Upper lobe of left lung (tissue), 6 donors: ENCODE measurements around the gene JMJD8. TPM values are rescaled to one million over a fixed set of nuclear protein-coding genes. Genes with fewer than 3 reads are reported as not detected.

Experiments
- ATAC-seq, 2 donors: fragments of 200-7000 bp; cut with Tn5 transposase; one replicate each; pipeline ENCODE4 v1.9.1; 2022; ENCODE audit warnings: mild to moderate bottlenecking in 2 of 2, moderate library complexity in 2 of 2; ENCODE audit not compliant: low FRiP score in 2 of 2
- DNase-seq, 2 donors: peaks; one replicate each; pipeline ENCODE4 v3.0.0-alpha.2; 2019 to 2020
- H3K27ac ChIP-seq, 4 donors: fragments of 200-600 bp; sonication (generic); one replicate each; pipeline ENCODE4 v1.5.1; 2016 to 2019
- H3K27me3 ChIP-seq, 4 donors: fragments of 200-600 bp; sonication (generic); one replicate each; pipeline ENCODE4 v1.5.1; 2017 to 2019
- H3K36me3 ChIP-seq, 4 donors: fragments of 200-600 bp; sonication (generic); one replicate each; pipeline ENCODE4 v1.5.1; 2016 to 2019
- H3K4me1 ChIP-seq, 4 donors: fragments of 200-600 bp; sonication (generic); one replicate each; pipeline ENCODE4 v1.5.1; 2018 to 2019
- H3K4me3 ChIP-seq, 4 donors: fragments of 200-600 bp; sonication (generic); one replicate each; pipeline ENCODE4 v1.5.1; 2017 to 2019; ENCODE audit warnings: mild to moderate bottlenecking in 2 of 4, moderate library complexity in 1 of 4
- H3K9me3 ChIP-seq, 4 donors: fragments of 200-600 bp; sonication (generic); one replicate each; pipeline ENCODE4 v1.5.1; 2018 to 2019
- EP300 ChIP-seq, 4 donors: sonication (generic); formaldehyde crosslinking; IDR thresholded peaks; one replicate each; pipeline ENCODE4 v1.5.1; 2017; ENCODE audit warnings: antibody characterized with exemption in 4 of 4, control low read depth in 2 of 4
- POLR2A ChIP-seq, 4 donors: fragments of 450-650 bp; IDR thresholded peaks; one replicate each; pipeline ENCODE4 v1.5.1; 2016 to 2017; ENCODE audit warnings: antibody characterized with exemption in 4 of 4, mild to moderate bottlenecking in 2 of 4
- POLR2AphosphoS5 ChIP-seq, 2 donors: sonication (generic); formaldehyde crosslinking; IDR thresholded peaks; one replicate each; pipeline ENCODE4 v1.5.1; 2017; ENCODE audit warnings: antibody characterized with exemption in 2 of 2
- WGBS, 2 donors: methylation state at CpG; one replicate each; pipeline ENCODE4 v1.1.5; 2017 to 2018; 5-methylcytosine and 5-hydroxymethylcytosine counted together
- total RNA-seq, 6 donors: library from RNA; depleted of rRNA in 4 of 6; stranded (reverse); fragments of >200 nt in 4 of 6; gene quantifications; one replicate each; pipeline versions ENCODE4 v1.1.0 to v1.2.1, GENCODE V29; 2016 to 2021
- TF ChIP-seq, protein P1 (sequence below), 6 experiments: fragments of 450-650 bp in 4 of 6; fragments of 200-600 bp in 2 of 6; sonication (generic) in 2 of 6; IDR thresholded peaks; one replicate each; pipeline ENCODE4 v1.5.1; 2016 to 2019; ENCODE audit warnings: antibody characterized with exemption in 6 of 6
- donor health status: DM: no; HTN: no; CAD: no; lungs with moderate emphysema.
- donor health status: DM: no; HTN: yes; CAD: no; lungs with severe emphysema.

JMJD8 gene
- total RNA-seq, 6 donors from 2014 or later: 60.0 to 109 (median 65.5) TPM

DNA sequence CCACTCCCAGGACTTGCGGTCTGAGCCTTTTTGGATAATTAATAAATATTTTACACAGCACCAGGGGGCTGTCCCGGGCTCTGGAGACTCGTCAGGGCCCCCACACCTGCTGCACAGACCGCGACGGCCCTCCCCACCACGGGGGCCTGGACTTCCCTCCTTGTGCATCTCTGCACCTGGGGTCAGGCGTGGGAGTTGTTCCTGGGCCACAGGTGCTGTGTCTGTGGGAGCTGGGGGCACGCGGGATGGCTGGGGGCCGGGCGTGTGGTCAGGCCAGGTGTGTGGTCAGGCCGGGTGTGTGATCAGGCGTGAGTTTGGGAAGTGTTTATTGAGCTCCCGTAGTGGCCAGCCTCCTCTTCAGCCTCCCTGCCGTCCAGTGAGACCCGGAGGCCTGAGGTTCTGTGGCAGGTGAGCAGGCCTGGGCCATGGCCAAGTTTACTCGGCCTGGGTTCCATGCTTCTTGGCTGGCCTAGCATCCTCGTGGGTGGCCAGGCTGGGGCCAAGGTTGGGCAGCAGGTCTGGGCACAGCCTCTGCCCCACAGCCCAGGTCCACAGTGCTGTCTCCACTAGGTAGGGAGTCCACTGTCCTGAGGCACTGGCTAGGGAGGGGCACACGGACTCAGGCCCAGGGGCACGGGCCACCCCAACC is 5.8 kb downstream of the JMJD8 start:
- TF ChIP-seq, protein P1, sequence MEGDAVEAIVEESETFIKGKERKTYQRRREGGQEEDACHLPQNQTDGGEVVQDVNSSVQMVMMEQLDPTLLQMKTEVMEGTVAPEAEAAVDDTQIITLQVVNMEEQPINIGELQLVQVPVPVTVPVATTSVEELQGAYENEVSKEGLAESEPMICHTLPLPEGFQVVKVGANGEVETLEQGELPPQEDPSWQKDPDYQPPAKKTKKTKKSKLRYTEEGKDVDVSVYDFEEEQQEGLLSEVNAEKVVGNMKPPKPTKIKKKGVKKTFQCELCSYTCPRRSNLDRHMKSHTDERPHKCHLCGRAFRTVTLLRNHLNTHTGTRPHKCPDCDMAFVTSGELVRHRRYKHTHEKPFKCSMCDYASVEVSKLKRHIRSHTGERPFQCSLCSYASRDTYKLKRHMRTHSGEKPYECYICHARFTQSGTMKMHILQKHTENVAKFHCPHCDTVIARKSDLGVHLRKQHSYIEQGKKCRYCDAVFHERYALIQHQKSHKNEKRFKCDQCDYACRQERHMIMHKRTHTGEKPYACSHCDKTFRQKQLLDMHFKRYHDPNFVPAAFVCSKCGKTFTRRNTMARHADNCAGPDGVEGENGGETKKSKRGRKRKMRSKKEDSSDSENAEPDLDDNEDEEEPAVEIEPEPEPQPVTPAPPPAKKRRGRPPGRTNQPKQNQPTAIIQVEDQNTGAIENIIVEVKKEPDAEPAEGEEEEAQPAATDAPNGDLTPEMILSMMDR (IDR thresholded peaks at IDR 0.05): no peak
- TF ChIP-seq EP300 (IDR thresholded peaks at IDR 0.05) (no peak), POLR2AphosphoS5 (IDR thresholded peaks at IDR 0.05) (no peak), POLR2A (IDR thresholded peaks at IDR 0.05) (no peak)
- no peak for ATAC-seq
- Histone ChIP-seq H3K36me3 (peaks cover 9 to 29% (median 22%) of the 10 kb centered on the region in 4 donors), H3K27me3 (no peaks in the 10 kb centered on the region), H3K27ac (peak overlapping the region in 1 of 4 donors; percentile 94), H3K4me3 (no peak overlapping the region), H3K4me1 (peaks cover 38 to 72% (median 46%) of the 10 kb centered on the region in 4 donors), H3K9me3 (no peaks in the 10 kb centered on the region)
- peak in 1 of 2 donors; percentile 78 for DNase-seq
- WGBS, 2 donors: 76 to 85% methylated on average over 7 to 13 of the region's 21 CpGs

DNA sequence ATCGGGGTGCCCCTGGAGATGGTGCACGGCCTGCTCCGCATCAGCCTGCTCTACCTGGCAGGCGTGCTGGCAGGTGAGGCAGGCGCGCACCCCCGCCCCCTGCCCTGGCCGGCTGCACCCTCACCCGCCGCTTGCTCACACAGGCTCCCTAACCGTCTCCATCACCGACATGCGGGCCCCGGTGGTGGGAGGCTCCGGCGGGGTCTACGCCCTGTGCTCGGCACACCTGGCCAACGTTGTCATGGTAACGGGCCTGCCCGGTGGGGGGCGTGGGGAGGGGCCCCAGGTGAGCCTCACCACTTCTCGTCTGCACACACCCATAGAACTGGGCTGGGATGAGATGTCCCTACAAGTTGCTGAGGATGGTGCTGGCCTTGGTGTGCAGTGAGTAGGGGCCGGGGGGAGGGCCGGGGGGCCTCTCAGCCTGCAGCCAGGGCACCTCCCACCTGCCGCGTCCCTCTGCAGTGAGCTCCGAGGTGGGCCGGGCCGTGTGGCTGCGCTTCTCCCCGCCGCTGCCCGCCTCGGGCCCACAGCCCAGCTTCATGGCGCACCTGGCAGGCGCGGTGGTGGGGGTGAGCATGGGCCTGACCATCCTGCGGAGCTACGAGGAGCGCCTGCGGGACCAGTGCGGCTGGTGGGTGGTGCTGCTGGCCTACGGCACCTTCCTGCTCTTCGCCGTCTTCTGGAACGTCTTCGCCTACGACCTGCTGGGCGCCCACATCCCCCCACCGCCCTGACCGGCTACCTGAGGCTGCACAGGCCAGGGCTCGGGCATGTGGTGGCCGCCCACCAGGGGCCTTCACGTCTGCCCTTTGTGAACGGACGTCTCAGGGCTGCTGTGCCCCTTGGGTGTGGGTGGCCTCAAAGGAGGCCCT is 6.6 kb downstream of the JMJD8 start:
- WGBS, 2 donors: 76 to 80% methylated on average over 22 to 23 of the region's 57 CpGs
- ATAC-seq: no peak

DNA sequence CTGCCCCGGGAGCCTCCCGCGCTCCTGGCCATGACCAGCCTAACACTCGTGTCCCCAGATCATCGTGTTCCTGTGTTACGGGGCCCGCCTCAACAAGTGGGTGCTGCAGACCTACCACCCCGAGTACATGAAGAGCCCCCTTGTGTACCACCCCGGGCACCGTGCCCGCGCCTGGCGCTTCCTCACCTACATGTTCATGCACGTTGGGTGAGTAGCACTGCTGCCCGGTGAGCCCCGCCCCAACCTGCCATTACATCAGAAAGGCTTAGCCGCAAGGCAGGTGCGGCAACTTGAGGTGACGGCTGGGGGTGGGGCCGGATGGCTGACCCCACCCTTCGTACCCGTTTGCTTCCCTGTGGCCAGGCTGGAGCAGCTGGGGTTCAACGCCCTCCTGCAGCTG is 7.2 kb downstream of the JMJD8 start:
- TF ChIP-seq EP300 (IDR thresholded peaks at IDR 0.05) (no peak), POLR2AphosphoS5 (IDR thresholded peaks at IDR 0.05) (no peak), POLR2A (IDR thresholded peaks at IDR 0.05) (no peak)
- TF ChIP-seq, protein P1 (IDR thresholded peaks at IDR 0.05): no peak
- Histone ChIP-seq H3K9me3 (no peaks in the 10 kb centered on the region), H3K27ac (no peak overlapping the region), H3K27me3 (no peaks in the 10 kb centered on the region), H3K4me3 (no peak overlapping the region), H3K4me1 (peaks cover 26 to 58% (median 34%) of the 10 kb centered on the region in 4 donors), H3K36me3 (peaks cover 11 to 29% (median 23%) of the 10 kb centered on the region in 4 donors)
- 59 to 66% methylated on average over 19 to 23 of the region's 23 CpGs for WGBS, 2 donors
- ATAC-seq (peak in 1 of 2 donors; percentile 2), DNase-seq (peak; percentile 84 to 91)

More for the DNA sequence above, 6.6 kb downstream of the JMJD8 start:
- peak in 1 of 2 donors; percentile 85 for DNase-seq
- Histone ChIP-seq H3K9me3 (no peaks in the 10 kb centered on the region), H3K27me3 (no peaks in the 10 kb centered on the region), H3K4me3 (no peak overlapping the region), H3K36me3 (peaks cover 14 to 29% (median 23%) of the 10 kb centered on the region in 4 donors), H3K4me1 (peaks cover 32 to 65% (median 39%) of the 10 kb centered on the region in 4 donors), H3K27ac (no peak overlapping the region)
- no peak for TF ChIP-seq EP300 (IDR thresholded peaks at IDR 0.05)
- no peak for TF ChIP-seq POLR2A (IDR thresholded peaks at IDR 0.05)
- no peak for TF ChIP-seq POLR2AphosphoS5 (IDR thresholded peaks at IDR 0.05)
- TF ChIP-seq, protein P1 (IDR thresholded peaks at IDR 0.05): no peak

DNA sequence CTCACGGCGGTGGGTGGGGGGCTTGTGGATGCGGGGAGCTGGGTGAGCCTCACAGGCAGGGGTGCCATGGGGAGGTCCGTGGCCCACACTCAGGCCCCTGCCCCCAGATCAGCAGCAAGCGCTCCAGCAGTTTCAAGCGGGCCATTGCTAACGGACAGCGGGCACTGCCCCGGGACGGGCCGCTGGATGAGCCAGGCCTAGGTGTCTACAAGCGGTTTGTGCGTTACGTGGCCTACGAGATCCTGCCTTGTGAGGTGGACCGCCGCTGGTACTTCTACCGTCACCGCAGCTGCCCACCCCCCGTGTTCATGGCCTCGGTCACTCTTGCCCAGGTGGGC is 7.6 kb downstream of the JMJD8 start:
- no peak overlapping the region for H3K27ac ChIP-seq
- ATAC-seq (no peak), DNase-seq (no peak)
- no peak overlapping the region for H3K4me3 ChIP-seq
- peaks cover 22 to 54% (median 30%) of the 10 kb centered on the region in 4 donors for H3K4me1 ChIP-seq
- H3K36me3 ChIP-seq: peaks cover 10 to 29% (median 23%) of the 10 kb centered on the region in 4 donors
- no peaks in the 10 kb centered on the region for H3K27me3 ChIP-seq
- H3K9me3 ChIP-seq: no peaks in the 10 kb centered on the region
- WGBS, 2 donors: 75 to 89% methylated on average over 9 to 19 of the region's 21 CpGs
- TF ChIP-seq, protein P1 (IDR thresholded peaks at IDR 0.05): no peak
- TF ChIP-seq POLR2AphosphoS5 (IDR thresholded peaks at IDR 0.05): no peak
- no peak for TF ChIP-seq EP300 (IDR thresholded peaks at IDR 0.05)
